HepG2 (cell line): ENCODE measurements around the gene S100A13. TPM values are rescaled to one million over a fixed set of nuclear protein-coding genes. Genes with fewer than 3 reads are reported as not detected.

Source experiments
- ARNT ChIP-seq: fragments of 450-650 bp; IDR thresholded peaks from 2 replicates; pipeline ENCODE4 v1.6.1; 2017
- GATAD1 ChIP-seq: IDR thresholded peaks from 2 replicates; pipeline ENCODE4 v1.6.1; 2016; ENCODE audit warnings: missing genetic modification reagents, missing compliant biosample characterization
- HMG20B ChIP-seq: conservative IDR thresholded peaks from 2 replicates; pipeline ENCODE4 v1.6.1; 2016; ENCODE audit warnings: missing genetic modification reagents, missing compliant biosample characterization
- MAFF ChIP-seq: IDR thresholded peaks from 2 replicates; pipeline ENCODE4 v1.6.1; 2011; ENCODE audit warnings: low read depth, low read length, improper control_type of control experiment
- MED8 ChIP-seq: sonication (generic); formaldehyde crosslinking; IDR thresholded peaks from 2 replicates; pipeline ENCODE4 v1.8.1; 2023; ENCODE audit warnings: mild to moderate bottlenecking, missing genetic modification reagents; ENCODE audit not compliant: insufficient replicate concordance
- NRL ChIP-seq: sonication (generic); formaldehyde crosslinking; IDR thresholded peaks from 2 replicates; pipeline ENCODE4 v1.5.0; 2020; ENCODE audit warnings: missing genetic modification reagents, mild to moderate bottlenecking, moderate library complexity, borderline replicate concordance
- POGK ChIP-seq: sonication (generic); formaldehyde crosslinking; conservative IDR thresholded peaks from 2 replicates; pipeline ENCODE4 v1.8.0; 2022; ENCODE audit warnings: mild to moderate bottlenecking, moderate library complexity, missing genetic modification reagents
- SMAD9 ChIP-seq: sonication (generic); formaldehyde crosslinking; IDR thresholded peaks from 2 replicates; pipeline ENCODE4 v1.5.1; 2020; ENCODE audit warnings: mild to moderate bottlenecking, missing genetic modification reagents
- SNRNP70 ChIP-seq: fragments of 200-400 bp; formaldehyde crosslinking; IDR thresholded peaks from 2 replicates; pipeline ENCODE4 v1.6.1; 2017; ENCODE audit warnings: mild to moderate bottlenecking, low read depth, low read length, moderate library complexity
- SP1 ChIP-seq, 2 experiments: fragments of 450-650 bp in 1 of 2; sonication (generic) in 1 of 2; formaldehyde crosslinking in 1 of 2; IDR thresholded peaks; 2 replicates each; pipeline versions ENCODE4 v1.4.0 to v1.6.1; 2016 to 2020; ENCODE audit warnings: missing genetic modification reagents in 1 of 2
- SRSF1 ChIP-seq: fragments of 200-400 bp; formaldehyde crosslinking; optimal IDR thresholded peaks from 2 replicates; pipeline ENCODE3; 2017; ENCODE audit warnings: mild to moderate bottlenecking, low read depth, low read length, moderate library complexity
- TCF12 ChIP-seq, 2 experiments: fragments of 450-650 bp in 1 of 2; sonication (generic) in 1 of 2; formaldehyde crosslinking in 1 of 2; IDR thresholded peaks; 2 replicates each; pipeline versions ENCODE4 v1.6.1 to v1.8.0; 2017 to 2022; ENCODE audit warnings: antibody characterized with exemption in 1 of 2, mild to moderate bottlenecking in 1 of 2, missing genetic modification reagents in 1 of 2, moderate library complexity in 1 of 2
- ZKSCAN1 ChIP-seq: fragments of 150-350 bp; IDR thresholded peaks from 2 replicates; pipeline ENCODE4 v1.6.1; 2014; ENCODE audit warnings: low read length
- ZNF121 ChIP-seq: sonication (generic); formaldehyde crosslinking; IDR thresholded peaks from 2 replicates; pipeline ENCODE4 v1.5.0; 2020; ENCODE audit warnings: mild to moderate bottlenecking, missing genetic modification reagents
- ZNF234 ChIP-seq: sonication (generic); formaldehyde crosslinking; conservative IDR thresholded peaks from 2 replicates; pipeline ENCODE4 v1.5.1; 2020; ENCODE audit warnings: mild to moderate bottlenecking, missing genetic modification reagents
- ZNF407 ChIP-seq: sonication (generic); formaldehyde crosslinking; IDR thresholded peaks from one replicate; pipeline ENCODE4 v1.5.1; 2020; ENCODE audit warnings: mild to moderate bottlenecking, missing genetic modification reagents; ENCODE audit errors: not compliant biosample characterization
- ZNF576 ChIP-seq: sonication (generic); formaldehyde crosslinking; IDR thresholded peaks from 2 replicates; pipeline ENCODE4 v1.4.0; 2020; ENCODE audit warnings: mild to moderate bottlenecking, missing genetic modification reagents
- ZNF607 ChIP-seq: sonication (generic); formaldehyde crosslinking; IDR thresholded peaks from 2 replicates; pipeline ENCODE4 v1.5.1; 2020; ENCODE audit warnings: missing genetic modification reagents, mild to moderate bottlenecking, borderline replicate concordance
- ZNF780A ChIP-seq: sonication (generic); formaldehyde crosslinking; IDR thresholded peaks from 2 replicates; pipeline ENCODE4 v1.8.0; 2022; ENCODE audit warnings: mild to moderate bottlenecking, missing genetic modification reagents, moderate library complexity
- polyA plus RNA-seq, 8 experiments: library from polyadenylated mRNA; depleted of rRNA in 3 of 8; stranded (reverse) in 7 of 8; unstranded in 1 of 8; fragments of >200 nt; fragmentation: Illumina TruSeq in 4 of 8; extraction: Trizol in 4 of 8; gene quantifications; 2 replicates each; pipeline versions ENCODE4 v1.2.1 to v1.2.3, GENCODE V29; 2011 to 2016; ENCODE audit warnings: low read depth in 4 of 8, missing spikeins in 1 of 8, mixed read lengths in 1 of 8; ENCODE audit not compliant: insufficient read depth in 1 of 8
- total RNA-seq, 5 experiments: library from RNA; depleted of rRNA; stranded (reverse); fragments of >200 nt; fragmentation: Illumina TruSeq; extraction: Trizol; gene quantifications; 2 replicates each; pipeline ENCODE4 v1.2.3, GENCODE V29; 2016; ENCODE audit warnings: low read depth in 1 of 5

S100A13 gene
- total and polyA plus RNA-seq, 2 of the 13 experiments (the other 11 are each of a cell fraction or from before 2014, with no cell fraction given) = 89.5 to 172 TPM

- TF ChIP-seq ZNF407 (CRISPR knock-in tag) (no peak), ARNT (no peak), ZNF607 (CRISPR knock-in tag) (peak; percentile 81; the same call in 1 of the 2 replicates), NRL (CRISPR knock-in tag) (peak; percentile 71; the same call in 1 of the 2 replicates), HMG20B (CRISPR knock-in tag) (0 out of 2 replicates have a peak, but pooled peaks have one; percentile 13), POGK (0 out of 2 replicates have a peak, but pooled peaks have one; percentile 16), ZNF234 (CRISPR knock-in tag) (no peak), GATAD1 (CRISPR knock-in tag) (0 out of 2 replicates have a peak, but pooled peaks have one; percentile 18), SRSF1 (peak; percentile 41), SMAD9 (CRISPR knock-in tag) (no peak), SP1 (IDR thresholded peaks at IDR 0.05) (no peak), SP1 (CRISPR knock-in tag; IDR thresholded peaks at IDR 0.05) (peak; percentile 85), MAFF (no peak), ZKSCAN1 (no peak), TCF12 (IDR thresholded peaks at IDR 0.05) (no peak), TCF12 (CRISPR knock-in tag; IDR thresholded peaks at IDR 0.05) (no peak), SNRNP70 (no peak), ZNF576 (CRISPR knock-in tag) (no peak), ZNF780A (no peak), ZNF121 (CRISPR knock-in tag) (0 out of 2 replicates have a peak, but pooled peaks have one; percentile 34), MED8 (CRISPR knock-in tag) (no peak)
These were observed 18.3 kb downstream of the S100A13 start (continued) for GRCh38 chr1:153608742-153609584.
